MM.1S (cell line): ENCODE data around the gene MYOZ1.

Source experiments
- DNase-seq: peaks from one replicate; pipeline ENCODE4 v3.0.0-alpha.2; 2015
- H2AFZ ChIP-seq: fragments of 300-600 bp; sonication (generic); 2 replicates; pipeline ENCODE4 v1.6.0; 2016; ENCODE audit warnings: antibody characterized with exemption, low read length
- H3F3A ChIP-seq: fragments of 300-600 bp; sonication (generic); 2 replicates; pipeline ENCODE4 v1.6.1; 2016; ENCODE audit warnings: mild to moderate bottlenecking, antibody characterized with exemption, low read length, moderate library complexity, mixed read lengths; ENCODE audit not compliant: insufficient read depth
- H3K27ac ChIP-seq: fragments of 300-600 bp; sonication (generic); 2 replicates; pipeline ENCODE4 v1.5.1; 2016; ENCODE audit warnings: mild to moderate bottlenecking, low read length
- H3K27me3 ChIP-seq: fragments of 300-600 bp; sonication (generic); replicated peaks from 2 replicates; pipeline ENCODE4 v1.6.0; 2016; ENCODE audit warnings: low read length; ENCODE audit not compliant: insufficient read depth
- H3K36me3 ChIP-seq: fragments of 300-600 bp; sonication (generic); replicated peaks from 2 replicates; pipeline ENCODE4 v1.6.1; 2016; ENCODE audit warnings: mild to moderate bottlenecking, low read length, mixed read lengths; ENCODE audit not compliant: insufficient read depth
- H3K4me1 ChIP-seq: fragments of 300-600 bp; sonication (generic); 2 replicates; pipeline ENCODE4 v1.6.1; 2016; ENCODE audit warnings: low read length, mixed read lengths
- H3K4me2 ChIP-seq: fragments of 300-600 bp; sonication (generic); 2 replicates; pipeline ENCODE4 v1.6.0; 2016; ENCODE audit warnings: low read depth, low read length
- H3K4me3 ChIP-seq: fragments of 300-600 bp; sonication (generic); 2 replicates; pipeline ENCODE4 v1.5.1; 2016; ENCODE audit warnings: low read length, mixed read lengths
- H3K79me2 ChIP-seq: fragments of 300-600 bp; sonication (generic); 2 replicates; pipeline ENCODE4 v1.6.1; 2016; ENCODE audit warnings: mixed run types, low read length, mixed read lengths
- H3K9ac ChIP-seq: fragments of 300-600 bp; sonication (generic); 2 replicates; pipeline ENCODE4 v1.6.1; 2016; ENCODE audit warnings: low read length, mixed read lengths
- H3K9me2 ChIP-seq: fragments of 300-600 bp; sonication (generic); replicated peaks from 2 replicates; pipeline ENCODE4 v1.6.1; 2016; ENCODE audit warnings: mild to moderate bottlenecking, low read length, mixed read lengths; ENCODE audit not compliant: insufficient read depth
- H3K9me3 ChIP-seq: fragments of 300-600 bp; sonication (generic); replicated peaks from 2 replicates; pipeline ENCODE4 v1.6.1; 2016; ENCODE audit warnings: mild to moderate bottlenecking, low read length, mixed read lengths; ENCODE audit not compliant: insufficient read depth
- H4K20me1 ChIP-seq: fragments of 300-600 bp; sonication (generic); 2 replicates; pipeline ENCODE4 v1.6.1; 2016; ENCODE audit warnings: mild to moderate bottlenecking, low read length, moderate library complexity, mixed read lengths; ENCODE audit not compliant: insufficient read depth
- EZH2 ChIP-seq: fragments of 300-600 bp; sonication (generic); optimal IDR thresholded peaks from 2 replicates; pipeline ENCODE3; 2017; ENCODE audit warnings: low read depth, mild to moderate bottlenecking, antibody characterized with exemption, low read length, mixed read lengths
- EZH2phosphoT487 ChIP-seq: fragments of 300-600 bp; sonication (generic); IDR thresholded peaks from 2 replicates; pipeline ENCODE4 v1.6.1; 2018; ENCODE audit warnings: antibody characterized with exemption, low read length
- TF ChIP-seq, protein P1 (sequence below): fragments of 300-600 bp; sonication (generic); IDR thresholded peaks from 2 replicates; pipeline ENCODE4 v1.5.1; 2016; ENCODE audit warnings: antibody characterized with exemption, low read length, mixed read lengths

The MYOZ1 gene

GRCh38 chr10:73650537-73651331 is 9.5 kb upstream of the MYOZ1 start:
- no peaks in the 10 kb centered on the region for H4K20me1 ChIP-seq
- peak overlapping the region; percentile 57 for H3K4me2 ChIP-seq
- H3K9ac ChIP-seq, result no peak overlapping the region
- peak; percentile 45 for DNase-seq
- no peak overlapping the region for H3K4me3 ChIP-seq
- H3K9me3 ChIP-seq, result no peaks in the 10 kb centered on the region
- no peaks in the 10 kb centered on the region for H3K9me2 ChIP-seq
- TF ChIP-seq EZH2phosphoT487 (no peak), EZH2 (no peak)
- TF ChIP-seq, protein P1, sequence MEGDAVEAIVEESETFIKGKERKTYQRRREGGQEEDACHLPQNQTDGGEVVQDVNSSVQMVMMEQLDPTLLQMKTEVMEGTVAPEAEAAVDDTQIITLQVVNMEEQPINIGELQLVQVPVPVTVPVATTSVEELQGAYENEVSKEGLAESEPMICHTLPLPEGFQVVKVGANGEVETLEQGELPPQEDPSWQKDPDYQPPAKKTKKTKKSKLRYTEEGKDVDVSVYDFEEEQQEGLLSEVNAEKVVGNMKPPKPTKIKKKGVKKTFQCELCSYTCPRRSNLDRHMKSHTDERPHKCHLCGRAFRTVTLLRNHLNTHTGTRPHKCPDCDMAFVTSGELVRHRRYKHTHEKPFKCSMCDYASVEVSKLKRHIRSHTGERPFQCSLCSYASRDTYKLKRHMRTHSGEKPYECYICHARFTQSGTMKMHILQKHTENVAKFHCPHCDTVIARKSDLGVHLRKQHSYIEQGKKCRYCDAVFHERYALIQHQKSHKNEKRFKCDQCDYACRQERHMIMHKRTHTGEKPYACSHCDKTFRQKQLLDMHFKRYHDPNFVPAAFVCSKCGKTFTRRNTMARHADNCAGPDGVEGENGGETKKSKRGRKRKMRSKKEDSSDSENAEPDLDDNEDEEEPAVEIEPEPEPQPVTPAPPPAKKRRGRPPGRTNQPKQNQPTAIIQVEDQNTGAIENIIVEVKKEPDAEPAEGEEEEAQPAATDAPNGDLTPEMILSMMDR, result no peak
- peak overlapping the region; percentile 16; the same call in 1 of the 2 replicates for H3K27ac ChIP-seq
- H3K79me2 ChIP-seq, result no peaks in the 10 kb centered on the region
- H3F3A ChIP-seq, result no peaks in the 10 kb centered on the region
- peaks cover 19% of the 10 kb centered on the region for H3K4me1 ChIP-seq
- H3K27me3 ChIP-seq, result no peaks in the 10 kb centered on the region
- no peaks in the 10 kb centered on the region for H3K36me3 ChIP-seq
- peak overlapping the region; percentile 59 for H2AFZ ChIP-seq

DNA sequence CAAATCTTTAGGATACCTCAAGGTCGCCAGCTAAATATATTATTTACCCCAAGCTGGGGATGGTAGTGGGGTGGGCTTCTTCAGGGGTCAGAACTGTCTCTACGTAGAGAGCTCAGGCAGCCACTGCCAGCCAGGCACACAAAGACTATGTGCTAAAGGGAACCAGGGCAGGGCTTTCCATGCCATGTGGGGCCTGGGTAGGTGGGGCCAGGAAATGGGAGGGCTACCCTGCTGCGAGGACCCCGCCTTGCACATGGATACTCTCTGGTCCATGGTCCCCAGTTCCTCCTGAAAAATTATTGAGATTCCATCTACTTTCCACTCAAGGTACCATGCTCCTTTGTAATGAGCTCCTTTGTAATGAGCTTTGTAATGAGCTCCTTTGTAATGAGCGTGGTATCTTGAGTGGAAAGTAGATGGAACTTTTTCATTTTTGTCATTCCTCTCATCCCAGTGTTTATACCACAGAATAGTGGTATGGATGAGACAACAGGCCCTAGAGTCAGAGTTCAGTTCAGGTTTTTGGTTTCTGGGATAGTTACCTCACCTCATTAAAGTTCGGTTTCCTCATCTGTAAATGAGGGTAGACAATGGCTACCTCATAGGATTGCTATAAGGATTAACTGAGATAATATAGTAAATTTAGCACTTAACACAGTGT is 8.7 kb upstream of the MYOZ1 start:
- no peak overlapping the region for H3K27ac ChIP-seq
- no peak for DNase-seq

DNA sequence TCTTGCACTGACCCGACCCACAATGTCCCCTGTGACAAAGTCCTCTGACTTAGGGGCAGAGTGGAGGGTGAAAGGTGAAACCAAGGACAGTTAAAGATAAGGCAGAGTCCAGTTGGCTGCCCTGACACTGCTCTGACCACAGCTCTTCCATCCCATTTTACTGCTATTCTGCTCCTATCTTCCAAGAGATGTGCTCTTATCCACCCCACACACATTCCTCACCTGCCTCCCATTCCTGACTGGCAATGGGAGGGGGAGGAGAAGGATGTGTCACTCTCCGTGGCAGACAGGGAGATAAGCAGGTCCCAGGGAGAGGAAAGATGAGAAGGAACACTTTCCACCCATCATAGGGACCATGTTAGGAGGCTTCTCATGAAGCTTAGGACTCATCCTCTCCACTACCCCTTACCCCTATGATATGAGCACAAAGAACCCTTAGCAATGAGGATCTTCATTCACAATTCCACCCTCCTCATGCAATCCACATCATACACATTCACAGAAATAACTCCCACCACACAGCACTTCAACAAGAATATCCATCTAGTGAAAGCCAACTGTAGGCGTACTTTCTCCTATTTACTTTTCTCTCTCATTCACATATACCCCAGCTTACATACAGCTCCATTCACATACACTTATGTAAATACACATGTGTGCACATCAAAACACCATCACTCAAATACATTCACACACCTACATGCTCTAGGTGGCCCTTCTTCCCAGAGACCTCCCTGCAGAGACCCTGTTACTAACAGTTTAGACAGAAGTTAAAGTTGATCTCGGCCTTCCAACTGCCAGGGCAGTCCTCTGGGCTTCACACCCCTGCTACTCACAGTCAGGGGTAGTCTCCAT is 7.9 kb upstream of the MYOZ1 start:
- TF ChIP-seq EZH2, result no peak
- no peak for TF ChIP-seq EZH2phosphoT487
- TF ChIP-seq, protein P1, result no peak
- H3K9ac ChIP-seq, result no peak overlapping the region
- H2AFZ ChIP-seq, result no peak overlapping the region
- no peaks in the 10 kb centered on the region for H3K9me3 ChIP-seq
- no peaks in the 10 kb centered on the region for H3K27me3 ChIP-seq
- peaks cover 19% of the 10 kb centered on the region for H3K4me1 ChIP-seq
- no peaks in the 10 kb centered on the region for H3K9me2 ChIP-seq
- no peaks in the 10 kb centered on the region for H3F3A ChIP-seq
- no peaks in the 10 kb centered on the region for H4K20me1 ChIP-seq
- DNase-seq, result no peak
- no peak overlapping the region for H3K4me3 ChIP-seq
- H3K36me3 ChIP-seq, result no peaks in the 10 kb centered on the region
- H3K4me2 ChIP-seq, result no peak overlapping the region
- H3K27ac ChIP-seq, result no peak overlapping the region
- no peaks in the 10 kb centered on the region for H3K79me2 ChIP-seq

More for the DNA sequence above, 8.7 kb upstream of the MYOZ1 start:
- H3K9ac ChIP-seq, result no peak overlapping the region
- TF ChIP-seq, protein P1, result no peak
- no peak for TF ChIP-seq EZH2
- TF ChIP-seq EZH2phosphoT487, result no peak
- no peaks in the 10 kb centered on the region for H3F3A ChIP-seq
- H4K20me1 ChIP-seq, result no peaks in the 10 kb centered on the region
- H3K36me3 ChIP-seq, result no peaks in the 10 kb centered on the region
- no peak overlapping the region for H3K4me3 ChIP-seq
- H3K4me1 ChIP-seq, result peaks cover 19% of the 10 kb centered on the region
- H3K27me3 ChIP-seq, result no peaks in the 10 kb centered on the region
- peak overlapping the region; percentile 57; the same call in 1 of the 2 replicates for H3K4me2 ChIP-seq
- no peaks in the 10 kb centered on the region for H3K79me2 ChIP-seq
- no peaks in the 10 kb centered on the region for H3K9me2 ChIP-seq
- H3K9me3 ChIP-seq, result no peaks in the 10 kb centered on the region
- H2AFZ ChIP-seq, result no peak overlapping the region
